ENCODE measurements around the gene ABCG5.
A peak's percentile ranks its signal among the peaks of the same experiment; 100 is the strongest.

ABCG5 gene

DNA sequence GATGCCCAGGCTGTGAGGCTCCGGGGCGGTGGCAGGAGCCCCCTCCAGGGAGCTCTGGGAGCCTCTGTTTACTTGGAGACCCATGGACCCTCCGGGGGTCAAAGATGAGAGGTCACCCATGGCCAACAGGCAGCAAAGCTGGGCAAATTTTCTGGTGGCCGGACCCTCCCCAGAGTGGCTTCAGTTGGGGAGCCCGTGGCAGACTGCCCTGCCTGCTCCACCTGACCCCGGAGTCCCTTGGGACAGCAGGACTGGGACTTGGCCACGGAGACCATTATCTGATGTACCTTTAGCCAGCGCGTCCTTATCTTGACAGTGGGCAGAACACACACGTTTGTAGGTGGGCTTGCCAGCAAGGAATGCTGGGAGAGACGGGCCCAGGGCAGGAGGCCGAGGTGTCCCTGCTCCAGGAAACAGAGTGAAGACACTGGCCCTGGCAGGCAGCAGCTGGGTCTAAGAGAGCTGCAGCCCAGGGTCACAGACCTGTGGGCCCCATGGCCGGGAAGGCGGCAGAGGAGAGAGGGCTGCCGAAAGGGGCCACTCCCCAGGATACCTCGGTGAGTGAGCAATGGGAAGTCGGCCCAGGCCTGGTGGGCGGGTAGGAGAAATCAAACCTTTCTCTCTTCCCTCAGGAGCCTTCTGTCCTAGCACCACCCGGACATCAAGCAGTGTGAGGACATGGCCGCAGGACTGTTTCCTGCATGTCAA, at the start of gene ABCG5, which contains the start of gene ABCG8:
Gene ABCG5 (minus strand): TSS at position 280 of the 708 bp plus-strand sequence. CDS start 160 bp downstream, at position 120.
Gene ABCG8 (plus strand): TSS at position 412 of the 708 bp plus-strand sequence. CDS start 83 bp downstream, at position 495.
- Mint-ChIP-seq H3K9me3 (no peaks in the 10 kb centered on the region), H3K27me3 (ENCODE audit: low read depth) (no peaks in the 10 kb centered on the region), H3K27ac (no peak within 1 kb of the TSS), H3K36me3 (ENCODE audit: low read depth) (no peaks in the 10 kb centered on the region), H3K4me1 (no peaks in the 10 kb centered on the region), H3K4me3 (no peak within 1 kb of the TSS)
- TF ChIP-seq, protein P1, sequence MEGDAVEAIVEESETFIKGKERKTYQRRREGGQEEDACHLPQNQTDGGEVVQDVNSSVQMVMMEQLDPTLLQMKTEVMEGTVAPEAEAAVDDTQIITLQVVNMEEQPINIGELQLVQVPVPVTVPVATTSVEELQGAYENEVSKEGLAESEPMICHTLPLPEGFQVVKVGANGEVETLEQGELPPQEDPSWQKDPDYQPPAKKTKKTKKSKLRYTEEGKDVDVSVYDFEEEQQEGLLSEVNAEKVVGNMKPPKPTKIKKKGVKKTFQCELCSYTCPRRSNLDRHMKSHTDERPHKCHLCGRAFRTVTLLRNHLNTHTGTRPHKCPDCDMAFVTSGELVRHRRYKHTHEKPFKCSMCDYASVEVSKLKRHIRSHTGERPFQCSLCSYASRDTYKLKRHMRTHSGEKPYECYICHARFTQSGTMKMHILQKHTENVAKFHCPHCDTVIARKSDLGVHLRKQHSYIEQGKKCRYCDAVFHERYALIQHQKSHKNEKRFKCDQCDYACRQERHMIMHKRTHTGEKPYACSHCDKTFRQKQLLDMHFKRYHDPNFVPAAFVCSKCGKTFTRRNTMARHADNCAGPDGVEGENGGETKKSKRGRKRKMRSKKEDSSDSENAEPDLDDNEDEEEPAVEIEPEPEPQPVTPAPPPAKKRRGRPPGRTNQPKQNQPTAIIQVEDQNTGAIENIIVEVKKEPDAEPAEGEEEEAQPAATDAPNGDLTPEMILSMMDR (IDR thresholded peaks at IDR 0.05; ENCODE audit: unreplicated experiment in 3 of 3): no peak

DNA sequence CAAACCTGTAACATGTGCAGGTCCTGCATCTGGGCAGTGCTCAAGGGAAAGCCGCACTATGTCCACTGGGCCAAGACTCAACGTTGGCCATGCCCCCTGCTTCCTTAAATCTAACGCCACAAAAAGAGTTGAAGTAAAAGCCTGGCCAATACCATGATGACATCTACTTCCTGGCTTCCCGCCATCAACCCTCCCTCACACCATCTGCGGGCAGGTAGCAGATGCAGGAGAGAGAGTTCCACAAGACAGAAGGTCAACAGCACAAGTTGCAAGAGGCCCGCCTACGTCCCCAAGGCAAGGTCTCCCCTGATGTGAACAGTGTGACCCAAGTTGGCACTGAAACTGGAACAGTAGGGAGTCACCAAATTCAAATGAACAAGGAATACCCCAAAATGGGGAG, 48.5 kb upstream of the ABCG5 start:
- Mint-ChIP-seq H3K4me1 (no peaks in the 10 kb centered on the region), H3K9me3 (no peaks in the 10 kb centered on the region), H3K4me3 (no peak overlapping the region), H3K27ac (no peak overlapping the region), H3K36me3 (ENCODE audit: low read depth) (peaks cover 50% of the 10 kb centered on the region), H3K27me3 (ENCODE audit: low read depth) (no peaks in the 10 kb centered on the region)
- TF ChIP-seq, protein P1 (IDR thresholded peaks at IDR 0.05; ENCODE audit: unreplicated experiment in 3 of 3): no peak

DNA sequence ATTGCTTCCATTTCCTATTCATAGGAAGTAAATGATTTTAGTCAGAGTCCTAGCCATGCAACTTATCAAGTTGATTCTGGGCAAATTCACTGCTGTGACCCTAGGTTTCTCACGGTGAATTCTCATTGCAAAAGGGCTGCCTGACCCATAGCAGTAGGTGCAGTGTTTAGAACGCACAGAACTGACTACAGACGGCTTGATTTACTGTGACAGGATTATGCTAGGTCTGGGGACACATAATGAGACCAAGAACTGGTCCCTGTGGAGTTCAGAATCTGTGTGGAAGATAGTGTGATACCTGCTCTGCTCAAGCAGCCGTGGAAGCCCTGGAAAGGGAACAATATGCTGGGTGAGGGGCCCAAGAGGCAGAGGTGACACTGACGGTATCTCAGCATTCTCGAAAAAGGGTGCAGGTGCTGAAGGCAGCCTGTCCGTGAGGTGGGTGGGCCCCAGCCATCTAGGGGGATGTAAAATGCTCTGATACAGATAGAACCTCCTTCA, 46.5 kb upstream of the ABCG5 start:
- Mint-ChIP-seq H3K36me3 (ENCODE audit: low read depth) (peaks cover 32% of the 10 kb centered on the region), H3K27ac (peak overlapping the region; percentile 62 to 91 (median 76)), H3K27me3 (ENCODE audit: low read depth) (no peaks in the 10 kb centered on the region), H3K9me3 (no peaks in the 10 kb centered on the region), H3K4me3 (no peak overlapping the region), H3K4me1 (no peaks in the 10 kb centered on the region)
- TF ChIP-seq, protein P1 (IDR thresholded peaks at IDR 0.05; ENCODE audit: unreplicated experiment in 3 of 3): no peak

DNA sequence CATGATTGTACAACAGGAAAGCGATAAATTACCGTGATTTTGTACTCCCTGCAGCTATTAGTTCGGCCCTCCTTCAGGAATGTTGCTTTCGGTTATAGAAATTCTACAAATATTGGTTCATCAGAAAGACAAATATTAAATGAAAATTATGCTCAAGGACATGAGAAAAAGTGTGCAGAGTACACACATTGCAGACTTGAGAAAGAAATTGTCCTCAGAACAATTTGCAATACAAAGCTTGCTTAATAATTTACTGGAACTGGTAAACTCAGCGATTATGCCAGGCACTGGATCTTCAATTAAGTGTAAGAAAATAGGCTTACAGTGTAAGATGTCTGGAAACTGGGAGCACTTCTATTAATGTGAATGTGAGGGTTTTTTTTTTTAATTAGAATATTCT, 46.0 kb upstream of the ABCG5 start:
- Mint-ChIP-seq H3K4me1 (no peaks in the 10 kb centered on the region), H3K27ac (peak overlapping the region; percentile 62 to 91 (median 66))
- TF ChIP-seq, protein P1 (IDR thresholded peaks at IDR 0.05; ENCODE audit: unreplicated experiment in 3 of 3): no peak

DNA sequence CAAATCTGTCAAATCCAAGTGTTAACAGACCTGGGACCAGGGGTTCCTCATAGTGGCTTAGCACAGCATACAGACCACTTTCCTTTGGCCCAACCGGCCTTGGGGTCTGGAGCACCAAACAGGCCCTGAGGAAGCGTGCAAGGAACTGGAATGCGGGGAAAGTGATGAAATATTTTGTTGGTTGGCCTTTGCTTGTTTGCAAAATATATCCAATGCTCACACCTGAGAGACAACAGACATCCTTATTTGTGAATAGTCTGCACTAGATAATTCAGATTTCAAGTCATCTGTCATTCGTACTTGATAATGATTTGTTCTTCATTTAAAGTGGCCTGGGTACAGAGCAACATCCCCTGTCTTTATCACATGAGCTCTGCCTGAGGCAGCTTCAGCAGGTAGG, 43.7 kb upstream of the ABCG5 start:
- H3K27ac Mint-ChIP-seq: no peak overlapping the region
- no peaks in the 10 kb centered on the region for H3K4me1 Mint-ChIP-seq
- TF ChIP-seq, protein P1 (IDR thresholded peaks at IDR 0.05; ENCODE audit: unreplicated experiment in 3 of 3): no peak
- H3K9me3 Mint-ChIP-seq: no peaks in the 10 kb centered on the region
- no peak overlapping the region for H3K4me3 Mint-ChIP-seq
- peaks cover 6% of the 10 kb centered on the region for H3K36me3 Mint-ChIP-seq (ENCODE audit: low read depth)
- peaks cover 7% of the 10 kb centered on the region for H3K27me3 Mint-ChIP-seq (ENCODE audit: low read depth)

More for the DNA sequence above, 46.0 kb upstream of the ABCG5 start:
- H3K36me3 Mint-ChIP-seq (ENCODE audit: low read depth): peaks cover 27% of the 10 kb centered on the region
- no peak overlapping the region for H3K4me3 Mint-ChIP-seq
- no peaks in the 10 kb centered on the region for H3K27me3 Mint-ChIP-seq (ENCODE audit: low read depth)
- no peaks in the 10 kb centered on the region for H3K9me3 Mint-ChIP-seq

DNA sequence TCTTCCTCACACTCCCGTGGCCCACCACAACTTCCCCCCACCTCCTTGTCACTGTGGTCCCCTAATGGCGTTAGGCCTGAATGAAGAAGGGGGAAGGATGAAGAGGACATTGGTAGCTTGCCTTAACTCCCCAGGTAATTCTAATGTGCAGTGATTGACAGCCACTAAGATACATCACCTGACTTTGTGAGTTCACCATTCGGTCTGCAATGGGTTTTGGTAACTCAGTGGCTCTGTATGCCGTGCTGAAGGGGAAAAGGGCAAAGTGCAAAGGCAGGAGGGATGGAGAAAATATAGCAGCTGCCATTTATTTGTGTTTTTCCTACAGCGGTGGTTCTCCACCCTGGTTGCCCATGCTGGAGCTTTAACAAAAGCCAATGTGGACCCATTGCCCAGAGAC, 42.3 kb upstream of the ABCG5 start:
- TF ChIP-seq, protein P1 (IDR thresholded peaks at IDR 0.05; ENCODE audit: unreplicated experiment in 3 of 3): no peak
- H3K4me1 Mint-ChIP-seq: no peaks in the 10 kb centered on the region

More for the DNA sequence above, 42.3 kb upstream of the ABCG5 start:
- Mint-ChIP-seq H3K9me3 (no peaks in the 10 kb centered on the region), H3K27me3 (ENCODE audit: low read depth) (peaks cover 12% of the 10 kb centered on the region), H3K4me3 (no peak overlapping the region), H3K36me3 (ENCODE audit: low read depth) (peaks cover 4% of the 10 kb centered on the region), H3K27ac (no peak overlapping the region)

Measured in nephron (organoid).